ENCODE measurements around the gene ZNF496. TPM values are rescaled to one million over a fixed set of nuclear protein-coding genes. Genes with fewer than 3 reads are reported as not detected.

Gene ZNF496
- total and polyA plus RNA-seq, 4 donors: 8.2 to 43.4 (median 15.6) TPM

GRCh38 chr1:247316590-247317197 lies 15.0 kb downstream of the ZNF496 start:
- Histone ChIP-seq H3K4me1 (ENCODE audit: control insufficient read depth in 5 of 5, insufficient read depth in 5 of 5, low read length in 5 of 5) (no peaks in the 10 kb centered on the region), H3K36me3 (ENCODE audit: control insufficient read depth in 4 of 4, insufficient read depth in 4 of 4, low read length in 4 of 4) (peaks cover 8 to 15% (median 14%) of the 10 kb centered on the region in 4 donors), H3K27ac (ENCODE audit: low read depth in 1 of 2, low read length in 1 of 2) (no peak overlapping the region), H3K27me3 (ENCODE audit: control insufficient read depth in 3 of 3, insufficient read depth in 3 of 3, low read length in 2 of 3) (no peaks in the 10 kb centered on the region), H3K9me3 (ENCODE audit: control insufficient read depth in 4 of 4, insufficient read depth in 3 of 4, low read length in 3 of 4) (no peaks in the 10 kb centered on the region), H3K9ac (ENCODE audit: insufficient read depth in 1 of 2, low read length in 2 of 2) (no peak overlapping the region), H3K4me3 (no peak overlapping the region)
- no peak for TF ChIP-seq CTCF (IDR thresholded peaks at IDR 0.05; ENCODE audit: control extremely low read depth, extremely low read depth)
- 82 to 90% methylated on average over 5 of the region's 5 CpGs for WGBS, 2 donors
- DNase-seq (no peak), ATAC-seq (ENCODE audit: insufficient read depth, low FRiP score) (no peak)

GRCh38 chr1:247304031-247304430 lies 27.6 kb downstream of the ZNF496 start:
- Histone ChIP-seq H3K9ac (ENCODE audit: insufficient read depth in 1 of 2, low read length in 2 of 2) (no peak overlapping the region), H3K36me3 (ENCODE audit: control insufficient read depth in 4 of 4, insufficient read depth in 4 of 4, low read length in 4 of 4) (peaks cover 26 to 55% (median 48%) of the 10 kb centered on the region in 4 donors), H3K27ac (ENCODE audit: low read depth in 1 of 2, low read length in 1 of 2) (no peak overlapping the region), H3K4me1 (ENCODE audit: control insufficient read depth in 5 of 5, insufficient read depth in 5 of 5, low read length in 5 of 5) (no peaks in the 10 kb centered on the region), H3K27me3 (ENCODE audit: control insufficient read depth in 3 of 3, insufficient read depth in 3 of 3, low read length in 2 of 3) (no peaks in the 10 kb centered on the region), H3K9me3 (ENCODE audit: control insufficient read depth in 4 of 4, insufficient read depth in 3 of 4, low read length in 3 of 4) (peaks cover 0 to 7% (median 0%) of the 10 kb centered on the region in 4 donors), H3K4me3 (no peak overlapping the region)
- ATAC-seq (ENCODE audit: insufficient read depth, low FRiP score) (no peak), DNase-seq (no peak)
- 91 to 100% methylated on average over 2 of the region's 2 CpGs for WGBS, 2 donors
- no peak for TF ChIP-seq CTCF (IDR thresholded peaks at IDR 0.05; ENCODE audit: control extremely low read depth, extremely low read depth)

GRCh38 chr1:247303216-247303615 lies 28.5 kb downstream of the ZNF496 start:
- DNase-seq (no peak), ATAC-seq (ENCODE audit: insufficient read depth, low FRiP score) (no peak)
- 48 to 54% methylated on average over 5 of the region's 5 CpGs for WGBS, 2 donors
- Histone ChIP-seq H3K9ac (ENCODE audit: insufficient read depth in 1 of 2, low read length in 2 of 2) (no peak overlapping the region), H3K27ac (ENCODE audit: low read depth in 1 of 2, low read length in 1 of 2) (no peak overlapping the region), H3K4me3 (no peak overlapping the region), H3K36me3 (ENCODE audit: control insufficient read depth in 4 of 4, insufficient read depth in 4 of 4, low read length in 4 of 4) (peaks cover 28 to 48% (median 41%) of the 10 kb centered on the region in 4 donors), H3K4me1 (ENCODE audit: control insufficient read depth in 5 of 5, insufficient read depth in 5 of 5, low read length in 5 of 5) (no peaks in the 10 kb centered on the region), H3K9me3 (ENCODE audit: control insufficient read depth in 4 of 4, insufficient read depth in 3 of 4, low read length in 3 of 4) (peaks cover 0 to 7% (median 0%) of the 10 kb centered on the region in 4 donors), H3K27me3 (ENCODE audit: control insufficient read depth in 3 of 3, insufficient read depth in 3 of 3, low read length in 2 of 3) (no peaks in the 10 kb centered on the region)
- TF ChIP-seq CTCF (IDR thresholded peaks at IDR 0.05; ENCODE audit: control extremely low read depth, extremely low read depth): no peak

- ATAC-seq (ENCODE audit: insufficient read depth, low FRiP score): no peak
- 96 to 97% methylated on average over 17 of the region's 17 CpGs for WGBS, 2 donors
- H3K36me3 ChIP-seq (ENCODE audit: control insufficient read depth in 4 of 4, insufficient read depth in 4 of 4, low read length in 4 of 4): peaks cover 19 to 33% (median 28%) of the 10 kb centered on the region in 4 donors
Observed at GRCh38 chr1:247301176-247301540, 30.5 kb downstream of the ZNF496 start.

More at GRCh38 chr1:247301176-247301540, 30.5 kb downstream of the ZNF496 start:
- Histone ChIP-seq H3K4me1 (ENCODE audit: control insufficient read depth in 5 of 5, insufficient read depth in 5 of 5, low read length in 5 of 5) (no peaks in the 10 kb centered on the region), H3K9me3 (ENCODE audit: control insufficient read depth in 4 of 4, insufficient read depth in 3 of 4, low read length in 3 of 4) (peaks cover 0 to 7% (median 0%) of the 10 kb centered on the region in 4 donors), H3K27me3 (ENCODE audit: control insufficient read depth in 3 of 3, insufficient read depth in 3 of 3, low read length in 2 of 3) (no peaks in the 10 kb centered on the region), H3K4me3 (no peak overlapping the region), H3K27ac (ENCODE audit: low read depth in 1 of 2, low read length in 1 of 2) (no peak overlapping the region), H3K9ac (ENCODE audit: insufficient read depth in 1 of 2, low read length in 2 of 2) (no peak overlapping the region)
- TF ChIP-seq CTCF (IDR thresholded peaks at IDR 0.05; ENCODE audit: control extremely low read depth, extremely low read depth): no peak
- no peak for DNase-seq

Measured in lung (tissue), 12 donors.